ENCODE results near the gene TRIM63.

DNA sequence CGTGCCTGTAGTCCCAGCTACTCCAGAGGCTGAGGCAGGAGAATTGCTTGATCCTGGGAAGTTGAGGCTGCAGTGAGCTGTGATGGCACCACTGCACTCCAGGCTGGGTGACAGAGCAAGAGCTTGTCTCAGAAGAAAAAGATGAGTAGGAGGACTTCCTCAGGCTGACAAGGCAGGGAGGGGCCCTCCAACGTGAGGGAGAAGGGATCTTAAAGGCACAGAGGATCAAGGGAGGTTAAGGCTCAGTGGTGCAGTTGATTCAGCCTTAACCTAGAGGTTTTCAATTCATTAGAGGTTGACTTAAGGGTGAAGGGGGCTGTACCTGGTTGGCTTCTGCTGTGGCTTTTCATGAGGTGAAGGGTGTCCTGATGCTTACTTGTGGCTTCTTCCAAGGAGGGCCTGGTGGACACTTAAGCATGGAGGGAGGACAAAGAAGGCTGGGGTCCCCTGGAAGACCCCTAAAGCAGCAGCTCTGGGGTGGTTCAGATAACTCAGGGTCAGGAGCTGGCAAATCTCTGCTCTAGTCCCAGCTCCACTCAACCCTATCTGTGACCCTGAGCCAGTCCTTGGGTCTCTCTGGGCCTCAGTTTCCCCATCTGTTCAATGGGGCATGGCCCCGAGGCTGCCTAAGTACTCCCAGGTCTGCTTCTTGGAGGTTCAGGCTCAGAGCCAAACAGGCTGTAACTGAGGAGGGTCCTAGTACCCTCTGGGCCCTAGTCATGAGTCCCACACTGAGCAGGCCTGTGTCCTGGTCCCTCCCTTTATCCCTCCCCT is 39.5 kb downstream of the TRIM63 start:
- TF ChIP-seq, protein P1, sequence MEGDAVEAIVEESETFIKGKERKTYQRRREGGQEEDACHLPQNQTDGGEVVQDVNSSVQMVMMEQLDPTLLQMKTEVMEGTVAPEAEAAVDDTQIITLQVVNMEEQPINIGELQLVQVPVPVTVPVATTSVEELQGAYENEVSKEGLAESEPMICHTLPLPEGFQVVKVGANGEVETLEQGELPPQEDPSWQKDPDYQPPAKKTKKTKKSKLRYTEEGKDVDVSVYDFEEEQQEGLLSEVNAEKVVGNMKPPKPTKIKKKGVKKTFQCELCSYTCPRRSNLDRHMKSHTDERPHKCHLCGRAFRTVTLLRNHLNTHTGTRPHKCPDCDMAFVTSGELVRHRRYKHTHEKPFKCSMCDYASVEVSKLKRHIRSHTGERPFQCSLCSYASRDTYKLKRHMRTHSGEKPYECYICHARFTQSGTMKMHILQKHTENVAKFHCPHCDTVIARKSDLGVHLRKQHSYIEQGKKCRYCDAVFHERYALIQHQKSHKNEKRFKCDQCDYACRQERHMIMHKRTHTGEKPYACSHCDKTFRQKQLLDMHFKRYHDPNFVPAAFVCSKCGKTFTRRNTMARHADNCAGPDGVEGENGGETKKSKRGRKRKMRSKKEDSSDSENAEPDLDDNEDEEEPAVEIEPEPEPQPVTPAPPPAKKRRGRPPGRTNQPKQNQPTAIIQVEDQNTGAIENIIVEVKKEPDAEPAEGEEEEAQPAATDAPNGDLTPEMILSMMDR (conservative IDR thresholded peaks at IDR 0.05 in 1 of 2, IDR thresholded peaks at IDR 0.05 in 1 of 2; ENCODE audit: low read depth in 1 of 2, low read length in 2 of 2): no peak
- no peak for TF ChIP-seq EZH2 (IDR thresholded peaks at IDR 0.05; ENCODE audit: low read length, missing control alignments)
